NB4 (cell line): ENCODE data around the gene CAMTA1.

Source experiments
- CTCF ChIP-seq: IDR thresholded peaks from one replicate; pipeline ENCODE4 v1.5.1; 2012; ENCODE audit warnings: low read depth, low read length
- POLR2A ChIP-seq: IDR thresholded peaks from 2 replicates; pipeline ENCODE4 v1.6.1; 2011; ENCODE audit warnings: mild to moderate bottlenecking; ENCODE audit not compliant: insufficient read length; ENCODE audit errors: extremely low read depth

GRCh38 chr1:6972399-6972798 is 187.1 kb downstream of the CAMTA1 start:
- no peak for TF ChIP-seq CTCF
- no peak for TF ChIP-seq POLR2A
